MM.1S (cell line): Measurements from ENCODE around the gene USO1.
"Not testable (repeated sequence)": the region's sequence is repeated elsewhere in the genome, so short reads cannot be mapped to it uniquely, and the experiment has no call there.

Source experiments
- DNase-seq: peaks from one replicate; pipeline ENCODE4 v3.0.0-alpha.2; 2015
- H2AFZ ChIP-seq: fragments of 300-600 bp; sonication (generic); 2 replicates; pipeline ENCODE4 v1.6.0; 2016; ENCODE audit warnings: antibody characterized with exemption, low read length
- H3F3A ChIP-seq: fragments of 300-600 bp; sonication (generic); 2 replicates; pipeline ENCODE4 v1.6.1; 2016; ENCODE audit warnings: mild to moderate bottlenecking, antibody characterized with exemption, low read length, moderate library complexity, mixed read lengths; ENCODE audit not compliant: insufficient read depth
- H3K27ac ChIP-seq: fragments of 300-600 bp; sonication (generic); 2 replicates; pipeline ENCODE4 v1.5.1; 2016; ENCODE audit warnings: mild to moderate bottlenecking, low read length
- H3K27me3 ChIP-seq: fragments of 300-600 bp; sonication (generic); replicated peaks from 2 replicates; pipeline ENCODE4 v1.6.0; 2016; ENCODE audit warnings: low read length; ENCODE audit not compliant: insufficient read depth
- H3K36me3 ChIP-seq: fragments of 300-600 bp; sonication (generic); replicated peaks from 2 replicates; pipeline ENCODE4 v1.6.1; 2016; ENCODE audit warnings: mild to moderate bottlenecking, low read length, mixed read lengths; ENCODE audit not compliant: insufficient read depth
- H3K4me1 ChIP-seq: fragments of 300-600 bp; sonication (generic); 2 replicates; pipeline ENCODE4 v1.6.1; 2016; ENCODE audit warnings: low read length, mixed read lengths
- H3K4me2 ChIP-seq: fragments of 300-600 bp; sonication (generic); 2 replicates; pipeline ENCODE4 v1.6.0; 2016; ENCODE audit warnings: low read depth, low read length
- H3K4me3 ChIP-seq: fragments of 300-600 bp; sonication (generic); 2 replicates; pipeline ENCODE4 v1.5.1; 2016; ENCODE audit warnings: low read length, mixed read lengths
- H3K79me2 ChIP-seq: fragments of 300-600 bp; sonication (generic); 2 replicates; pipeline ENCODE4 v1.6.1; 2016; ENCODE audit warnings: mixed run types, low read length, mixed read lengths
- H3K9ac ChIP-seq: fragments of 300-600 bp; sonication (generic); 2 replicates; pipeline ENCODE4 v1.6.1; 2016; ENCODE audit warnings: low read length, mixed read lengths
- H3K9me2 ChIP-seq: fragments of 300-600 bp; sonication (generic); replicated peaks from 2 replicates; pipeline ENCODE4 v1.6.1; 2016; ENCODE audit warnings: mild to moderate bottlenecking, low read length, mixed read lengths; ENCODE audit not compliant: insufficient read depth
- H3K9me3 ChIP-seq: fragments of 300-600 bp; sonication (generic); replicated peaks from 2 replicates; pipeline ENCODE4 v1.6.1; 2016; ENCODE audit warnings: mild to moderate bottlenecking, low read length, mixed read lengths; ENCODE audit not compliant: insufficient read depth
- H4K20me1 ChIP-seq: fragments of 300-600 bp; sonication (generic); 2 replicates; pipeline ENCODE4 v1.6.1; 2016; ENCODE audit warnings: mild to moderate bottlenecking, low read length, moderate library complexity, mixed read lengths; ENCODE audit not compliant: insufficient read depth
- EZH2 ChIP-seq: fragments of 300-600 bp; sonication (generic); optimal IDR thresholded peaks from 2 replicates; pipeline ENCODE3; 2017; ENCODE audit warnings: low read depth, mild to moderate bottlenecking, antibody characterized with exemption, low read length, mixed read lengths
- EZH2phosphoT487 ChIP-seq: fragments of 300-600 bp; sonication (generic); IDR thresholded peaks from 2 replicates; pipeline ENCODE4 v1.6.1; 2018; ENCODE audit warnings: antibody characterized with exemption, low read length
- TF ChIP-seq, protein P1 (sequence below): fragments of 300-600 bp; sonication (generic); IDR thresholded peaks from 2 replicates; pipeline ENCODE4 v1.5.1; 2016; ENCODE audit warnings: antibody characterized with exemption, low read length, mixed read lengths

The USO1 gene

DNA sequence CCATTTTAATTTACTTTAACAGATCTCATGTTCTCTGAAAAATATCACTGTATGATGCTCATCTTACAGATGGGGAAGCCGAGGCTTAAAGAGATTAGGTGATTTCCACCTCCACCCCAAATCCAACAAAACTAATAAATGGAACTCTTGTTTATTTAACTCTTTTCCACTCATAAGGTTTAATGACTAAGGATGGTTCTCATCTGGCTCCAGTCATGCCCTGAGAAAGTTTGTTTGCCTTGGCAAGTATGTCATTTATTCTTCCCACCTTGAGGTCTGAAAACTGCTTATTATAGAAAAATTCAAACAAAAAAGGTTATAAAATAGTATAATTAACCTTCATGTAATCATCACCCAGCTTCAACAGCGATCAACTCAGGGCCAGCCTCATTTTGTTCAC, 121.6 kb downstream of the USO1 start:
- Histone ChIP-seq H3K4me3 (no peak overlapping the region), H3K27ac (no peak overlapping the region), H3F3A (peaks cover 3% of the 10 kb centered on the region; the same call in 1 of the 2 replicates), H3K9ac (no peak overlapping the region), H3K36me3 (no peaks in the 10 kb centered on the region), H3K4me2 (no peak overlapping the region), H2AFZ (peak overlapping the region; percentile 30; the same call in 1 of the 2 replicates), H3K9me2 (no peaks in the 10 kb centered on the region), H3K79me2 (no peaks in the 10 kb centered on the region), H3K27me3 (no peaks in the 10 kb centered on the region), H4K20me1 (no peaks in the 10 kb centered on the region), H3K9me3 (no peaks in the 10 kb centered on the region), H3K4me1 (peaks cover 36% of the 10 kb centered on the region)
- DNase-seq: no peak
- TF ChIP-seq, protein P1, sequence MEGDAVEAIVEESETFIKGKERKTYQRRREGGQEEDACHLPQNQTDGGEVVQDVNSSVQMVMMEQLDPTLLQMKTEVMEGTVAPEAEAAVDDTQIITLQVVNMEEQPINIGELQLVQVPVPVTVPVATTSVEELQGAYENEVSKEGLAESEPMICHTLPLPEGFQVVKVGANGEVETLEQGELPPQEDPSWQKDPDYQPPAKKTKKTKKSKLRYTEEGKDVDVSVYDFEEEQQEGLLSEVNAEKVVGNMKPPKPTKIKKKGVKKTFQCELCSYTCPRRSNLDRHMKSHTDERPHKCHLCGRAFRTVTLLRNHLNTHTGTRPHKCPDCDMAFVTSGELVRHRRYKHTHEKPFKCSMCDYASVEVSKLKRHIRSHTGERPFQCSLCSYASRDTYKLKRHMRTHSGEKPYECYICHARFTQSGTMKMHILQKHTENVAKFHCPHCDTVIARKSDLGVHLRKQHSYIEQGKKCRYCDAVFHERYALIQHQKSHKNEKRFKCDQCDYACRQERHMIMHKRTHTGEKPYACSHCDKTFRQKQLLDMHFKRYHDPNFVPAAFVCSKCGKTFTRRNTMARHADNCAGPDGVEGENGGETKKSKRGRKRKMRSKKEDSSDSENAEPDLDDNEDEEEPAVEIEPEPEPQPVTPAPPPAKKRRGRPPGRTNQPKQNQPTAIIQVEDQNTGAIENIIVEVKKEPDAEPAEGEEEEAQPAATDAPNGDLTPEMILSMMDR: no peak
- TF ChIP-seq EZH2phosphoT487: no peak
- no peak for TF ChIP-seq EZH2

DNA sequence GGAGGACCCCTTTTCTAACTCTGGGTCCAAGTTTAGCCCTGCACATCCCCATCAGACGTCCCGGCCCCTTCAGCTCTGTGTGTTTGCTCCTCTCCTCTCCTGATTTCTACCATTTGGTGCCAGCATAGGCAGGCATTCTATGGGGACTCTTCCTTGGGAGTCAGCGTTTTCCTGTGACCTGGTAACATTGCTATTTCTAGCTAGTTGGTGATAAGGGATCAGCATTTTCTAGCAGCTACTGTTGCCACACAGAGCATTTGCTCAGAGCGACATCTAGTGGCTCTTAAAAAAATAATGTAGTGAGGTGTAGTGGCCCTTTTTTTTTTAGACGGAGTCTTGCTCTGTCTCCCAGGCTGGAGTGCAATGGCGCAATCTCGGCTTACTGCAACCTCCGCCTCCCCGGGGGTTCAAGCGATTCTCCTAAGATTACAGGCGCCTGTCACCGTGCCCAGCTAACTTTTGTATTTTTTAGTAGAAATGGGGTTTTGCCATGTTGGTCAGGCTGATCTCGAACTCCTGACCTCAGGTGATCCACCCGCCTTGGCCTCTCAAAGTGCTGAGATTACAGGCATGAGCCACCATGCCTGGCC, 123.9 kb downstream of the USO1 start:
- not testable (repeated sequence) for H3K4me3 ChIP-seq, H3K36me3 ChIP-seq, H3K9me3 ChIP-seq, H3K9me2 ChIP-seq, H3K9ac ChIP-seq, H3K79me2 ChIP-seq, H3K27ac ChIP-seq, H3K27me3 ChIP-seq, H4K20me1 ChIP-seq, H3F3A ChIP-seq
- Histone ChIP-seq H2AFZ (peak overlapping the region; percentile 56), H3K4me2 (peak overlapping the region; percentile 21; the same call in 1 of the 2 replicates), H3K4me1 (peaks cover 22% of the 10 kb centered on the region)
- TF ChIP-seq, protein P1: peak; percentile 56
- peak; percentile 77 for DNase-seq

DNA sequence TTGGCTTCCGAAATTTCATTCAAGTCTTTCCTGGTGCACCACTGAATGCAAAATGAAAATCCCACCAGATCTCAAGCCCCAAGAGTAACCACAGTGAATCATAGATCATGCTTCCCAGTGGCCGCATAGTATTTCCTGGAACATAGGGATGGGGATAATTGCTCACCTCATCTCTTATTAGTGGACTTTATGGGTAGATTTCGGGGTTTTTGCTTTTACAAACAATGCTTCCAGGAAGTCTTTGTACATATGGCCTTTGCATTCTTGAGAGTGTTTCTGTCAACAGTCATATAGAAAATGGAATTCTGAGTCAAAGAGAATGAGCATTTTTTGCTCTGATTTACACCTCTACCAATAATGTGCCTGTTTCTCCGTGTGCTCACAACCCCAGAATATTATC, 124.5 kb downstream of the USO1 start:
- H3K27me3 ChIP-seq: no peaks in the 10 kb centered on the region
- H4K20me1 ChIP-seq: no peaks in the 10 kb centered on the region
- no peak overlapping the region for H3K27ac ChIP-seq
- H3F3A ChIP-seq: no peaks in the 10 kb centered on the region
- no peak overlapping the region for H3K9ac ChIP-seq
- no peak for TF ChIP-seq EZH2
- TF ChIP-seq EZH2phosphoT487: no peak
- TF ChIP-seq, protein P1: no peak
- 0 out of 2 replicates have a peak overlapping the region, but pooled peaks have one; percentile 56 for H2AFZ ChIP-seq
- peak overlapping the region; percentile 21; the same call in 1 of the 2 replicates for H3K4me2 ChIP-seq
- no peaks in the 10 kb centered on the region for H3K9me3 ChIP-seq
- H3K4me3 ChIP-seq: no peak overlapping the region
- no peak for DNase-seq
- H3K79me2 ChIP-seq: no peaks in the 10 kb centered on the region
- H3K4me1 ChIP-seq: peaks cover 17% of the 10 kb centered on the region
- no peaks in the 10 kb centered on the region for H3K9me2 ChIP-seq
- H3K36me3 ChIP-seq: no peaks in the 10 kb centered on the region
